PC-9 (cell line): ENCODE results near the gene VPS36. TPM values are rescaled to one million over a fixed set of nuclear protein-coding genes. Genes with fewer than 3 reads are reported as not detected.

Experiments used
- BruUV-seq: library from RNA; stranded (reverse); fragments of 400-500 nt; replicated peaks from 2 replicates; lab custom pipeline; 2021; lab: Mats Ljungman, UMichigan
- CTCF ChIA-PET: fragments of 300-600 bp; sonication (Branson Sonifier 250); formaldehyde crosslinking; loops from one replicate; lab custom pipeline; 2022; ENCODE audit warnings: antibody characterized with exemption; lab: Charles Lee
- POLR2A ChIA-PET: fragments of 300-600 bp; sonication (Branson Sonifier 250); formaldehyde crosslinking; loops from one replicate; lab custom pipeline; 2022; ENCODE audit warnings: antibody characterized with exemption; ENCODE audit not compliant: unreplicated experiment; lab: Charles Lee
- DNase-seq, 2 experiments: peaks; one replicate each; pipeline versions ENCODE4 v3.0.0 to v3.0.0-alpha.2; 2015 to 2022; ENCODE audit warnings: mixed read lengths in 1 of 2
- H2AFZ ChIP-seq: fragments of 200-600 bp; sonication (generic); 2 replicates; pipeline ENCODE4 v1.8.1; 2017; ENCODE audit warnings: antibody characterized with exemption
- H3F3A ChIP-seq: fragments of 200-600 bp; sonication (generic); 2 replicates; pipeline ENCODE4 v1.8.1; 2017; ENCODE audit warnings: antibody characterized with exemption, mild to moderate bottlenecking, low read depth; ENCODE audit not compliant: insufficient read depth
- H3K27ac ChIP-seq: fragments of 200-600 bp; sonication (generic); 2 replicates; pipeline ENCODE4 v1.6.1; 2016; ENCODE audit warnings: mixed run types
- H3K27me3 ChIP-seq: fragments of 200-600 bp; sonication (generic); 2 replicates; pipeline ENCODE4 v1.6.1; 2016; ENCODE audit warnings: low read depth, mixed run types; ENCODE audit not compliant: insufficient read depth
- H3K36me3 ChIP-seq: fragments of 200-600 bp; sonication (generic); 2 replicates; pipeline ENCODE4 v1.6.1; 2016; ENCODE audit warnings: low read depth, mixed run types
- H3K4me1 ChIP-seq: fragments of 200-600 bp; sonication (generic); replicated peaks from 2 replicates; pipeline ENCODE4 v1.6.1; 2016; ENCODE audit warnings: mixed run types; ENCODE audit not compliant: insufficient read depth
- H3K4me2 ChIP-seq: fragments of 200-600 bp; sonication (generic); 2 replicates; pipeline ENCODE4 v1.6.1; 2017; ENCODE audit warnings: mixed run types
- H3K4me3 ChIP-seq: fragments of 200-600 bp; sonication (generic); 2 replicates; pipeline ENCODE4 v1.6.1; 2016; ENCODE audit warnings: mixed run types
- H3K79me2 ChIP-seq: fragments of 200-600 bp; sonication (generic); 2 replicates; pipeline ENCODE4 v1.6.1; 2017; ENCODE audit warnings: low read depth, mixed run types
- H3K9me2 ChIP-seq: fragments of 200-600 bp; sonication (generic); 2 replicates; pipeline ENCODE4 v1.8.1; 2017; ENCODE audit warnings: mild to moderate bottlenecking; ENCODE audit not compliant: insufficient read depth
- H3K9me3 ChIP-seq: fragments of 200-600 bp; sonication (generic); 2 replicates; pipeline ENCODE4 v1.8.1; 2016; ENCODE audit warnings: low read depth; ENCODE audit not compliant: insufficient read depth
- H4K20me1 ChIP-seq: fragments of 200-600 bp; sonication (generic); 2 replicates; pipeline ENCODE4 v1.8.1; 2017; ENCODE audit not compliant: insufficient read depth
- EZH2 ChIP-seq: fragments of 200-600 bp; sonication (generic); IDR thresholded peaks from 2 replicates; pipeline ENCODE4 v1.8.0; 2017; ENCODE audit warnings: antibody characterized with exemption, low read depth
- intact Hi-C: fragments of 100-400 bp; cut with micrococcal nuclease; formaldehyde crosslinking; loops from one replicate; pipeline ENCODE4 v1.10.0; 2022; ENCODE audit not compliant: unreplicated experiment
- total RNA-seq: library from RNA; stranded (reverse); gene quantifications from 2 replicates; pipeline ENCODE4 v1.2.3, GENCODE V29; 2021
- TF ChIP-seq, protein P1 (sequence below): fragments of 200-600 bp; sonication (generic); conservative IDR thresholded peaks from 2 replicates; pipeline ENCODE4 v1.6.1; 2017; ENCODE audit warnings: mixed run types, antibody characterized with exemption, mild to moderate bottlenecking, moderate library complexity

The VPS36 gene
- total RNA-seq, 1 experiment from 2014 or later = 31.6 TPM

DNA sequence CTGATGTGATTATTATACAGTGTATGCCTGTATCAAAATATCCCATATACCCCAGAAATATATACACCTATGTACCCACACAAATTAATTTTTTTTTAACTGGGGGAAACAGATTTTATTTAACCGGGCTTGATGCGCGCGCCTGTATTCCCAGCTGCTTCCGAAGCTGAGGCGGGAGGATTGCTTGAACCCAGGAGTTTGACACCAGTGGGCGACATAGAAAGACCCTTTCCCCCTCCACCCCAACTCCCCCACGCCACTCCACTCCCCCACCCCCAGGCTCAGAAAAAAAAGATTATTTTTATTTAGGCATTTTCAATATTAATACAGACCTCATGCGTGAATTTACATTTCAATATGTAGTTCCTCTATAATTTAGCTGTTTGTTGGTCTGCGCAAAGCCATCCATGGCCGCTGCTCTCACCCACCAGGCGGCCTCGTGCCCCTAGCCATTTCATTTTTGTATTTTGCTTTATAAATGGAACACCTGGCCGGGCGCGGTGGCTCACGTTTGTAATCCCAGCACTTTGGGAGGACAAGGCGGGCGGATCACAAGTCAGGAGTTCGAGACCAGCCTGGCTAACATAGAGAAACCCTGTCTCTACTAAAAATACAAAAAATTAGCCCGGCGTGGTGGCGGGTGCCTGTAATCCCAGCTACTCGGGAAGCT, 836 bp upstream of the VPS36 start:
- no peak overlapping the region for H3K27ac ChIP-seq
- H3K4me1 ChIP-seq = peaks cover 49% of the 10 kb centered on the region
- H3K79me2 ChIP-seq = peaks cover 43% of the 10 kb centered on the region
- CTCF ChIA-PET = interaction anchor here (0.6 to 1.8 kb wide), 6 partner anchors 19 to 598 kb away, joined by 3 to 13 read pairs (median 4); no protein-coding TSS in a partner anchor
- no peaks in the 10 kb centered on the region for H3K27me3 ChIP-seq
- H3K9me3 ChIP-seq = no peaks in the 10 kb centered on the region
- H4K20me1 ChIP-seq = 0 out of 2 replicates have a peak, but pooled peaks cover 3% of the 10 kb centered on the region
- BruUV-seq = TSS peak; percentile 2
- POLR2A ChIA-PET = no interaction called here
- H3F3A ChIP-seq = no peaks in the 10 kb centered on the region; the same call in 1 of the 2 replicates
- no peak for TF ChIP-seq EZH2
- TF ChIP-seq, protein P1, sequence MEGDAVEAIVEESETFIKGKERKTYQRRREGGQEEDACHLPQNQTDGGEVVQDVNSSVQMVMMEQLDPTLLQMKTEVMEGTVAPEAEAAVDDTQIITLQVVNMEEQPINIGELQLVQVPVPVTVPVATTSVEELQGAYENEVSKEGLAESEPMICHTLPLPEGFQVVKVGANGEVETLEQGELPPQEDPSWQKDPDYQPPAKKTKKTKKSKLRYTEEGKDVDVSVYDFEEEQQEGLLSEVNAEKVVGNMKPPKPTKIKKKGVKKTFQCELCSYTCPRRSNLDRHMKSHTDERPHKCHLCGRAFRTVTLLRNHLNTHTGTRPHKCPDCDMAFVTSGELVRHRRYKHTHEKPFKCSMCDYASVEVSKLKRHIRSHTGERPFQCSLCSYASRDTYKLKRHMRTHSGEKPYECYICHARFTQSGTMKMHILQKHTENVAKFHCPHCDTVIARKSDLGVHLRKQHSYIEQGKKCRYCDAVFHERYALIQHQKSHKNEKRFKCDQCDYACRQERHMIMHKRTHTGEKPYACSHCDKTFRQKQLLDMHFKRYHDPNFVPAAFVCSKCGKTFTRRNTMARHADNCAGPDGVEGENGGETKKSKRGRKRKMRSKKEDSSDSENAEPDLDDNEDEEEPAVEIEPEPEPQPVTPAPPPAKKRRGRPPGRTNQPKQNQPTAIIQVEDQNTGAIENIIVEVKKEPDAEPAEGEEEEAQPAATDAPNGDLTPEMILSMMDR = no peak
- no peaks in the 10 kb centered on the region; the same call in 1 of the 2 replicates for H3K36me3 ChIP-seq
- peak overlapping the region; percentile 84 for H3K4me2 ChIP-seq
- no peak for DNase-seq
- H2AFZ ChIP-seq = 0 out of 2 replicates have a peak overlapping the region, but pooled peaks have one; percentile 63
- H3K4me3 ChIP-seq = no peak overlapping the region
- H3K9me2 ChIP-seq = no peaks in the 10 kb centered on the region
- intact Hi-C loops = loop anchor here (2.0 to 10.0 kb wide), 7 partner anchors 204 to 649 kb away; partner anchors contain the start of genes ALG11, ATP7B, DHRS12 and NEK5

DNA sequence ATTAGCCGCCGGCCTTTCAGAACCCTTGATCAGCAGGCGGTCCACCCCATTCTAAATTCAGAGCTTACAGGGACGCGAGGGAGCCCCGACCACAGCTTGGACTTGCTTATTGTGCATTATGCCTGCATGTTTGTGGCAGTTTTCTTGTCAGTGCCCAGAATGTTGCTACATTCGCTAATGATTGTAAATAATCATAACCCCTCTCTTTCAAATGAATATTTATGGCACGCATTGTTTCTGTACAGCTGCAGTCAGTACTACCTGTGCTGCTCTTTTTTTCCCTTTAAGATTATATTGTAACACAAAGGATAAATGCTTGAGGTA, 321 bp upstream of the VPS36 start:
- no peaks in the 10 kb centered on the region; the same call in 1 of the 2 replicates for H3F3A ChIP-seq
- peaks cover 38% of the 10 kb centered on the region for H3K79me2 ChIP-seq
- no peaks in the 10 kb centered on the region for H3K36me3 ChIP-seq
- ChIA-PET POLR2A (no interaction called here), CTCF (interaction anchor here (0.6 to 1.8 kb wide), 7 partner anchors 12 to 443 kb away, joined by 3 to 8 read pairs (median 3); no protein-coding TSS in a partner anchor)
- TF ChIP-seq, protein P1 = peak; percentile 38; the same call in 1 of the 2 replicates
- TF ChIP-seq EZH2 = no peak
- intact Hi-C loops = loop anchor here (1.0 to 10.0 kb wide), 8 partner anchors 107 to 648 kb away; partner anchors contain the start of genes ALG11, ATP7B, DHRS12 and NEK5
- no peak overlapping the region for H3K27ac ChIP-seq
- 0 out of 2 replicates have a peak, but pooled peaks cover 3% of the 10 kb centered on the region for H4K20me1 ChIP-seq
- DNase-seq = no peak
- no peaks in the 10 kb centered on the region for H3K9me2 ChIP-seq
- BruUV-seq = no TSS peak
- H3K9me3 ChIP-seq = no peaks in the 10 kb centered on the region
- no peaks in the 10 kb centered on the region for H3K27me3 ChIP-seq
- H3K4me3 ChIP-seq = peak overlapping the region; percentile 65; the same call in 1 of the 2 replicates
- H3K4me2 ChIP-seq = peak overlapping the region; percentile 84
- H2AFZ ChIP-seq = 0 out of 2 replicates have a peak overlapping the region, but pooled peaks have one; percentile 63
- H3K4me1 ChIP-seq = peaks cover 52% of the 10 kb centered on the region

DNA sequence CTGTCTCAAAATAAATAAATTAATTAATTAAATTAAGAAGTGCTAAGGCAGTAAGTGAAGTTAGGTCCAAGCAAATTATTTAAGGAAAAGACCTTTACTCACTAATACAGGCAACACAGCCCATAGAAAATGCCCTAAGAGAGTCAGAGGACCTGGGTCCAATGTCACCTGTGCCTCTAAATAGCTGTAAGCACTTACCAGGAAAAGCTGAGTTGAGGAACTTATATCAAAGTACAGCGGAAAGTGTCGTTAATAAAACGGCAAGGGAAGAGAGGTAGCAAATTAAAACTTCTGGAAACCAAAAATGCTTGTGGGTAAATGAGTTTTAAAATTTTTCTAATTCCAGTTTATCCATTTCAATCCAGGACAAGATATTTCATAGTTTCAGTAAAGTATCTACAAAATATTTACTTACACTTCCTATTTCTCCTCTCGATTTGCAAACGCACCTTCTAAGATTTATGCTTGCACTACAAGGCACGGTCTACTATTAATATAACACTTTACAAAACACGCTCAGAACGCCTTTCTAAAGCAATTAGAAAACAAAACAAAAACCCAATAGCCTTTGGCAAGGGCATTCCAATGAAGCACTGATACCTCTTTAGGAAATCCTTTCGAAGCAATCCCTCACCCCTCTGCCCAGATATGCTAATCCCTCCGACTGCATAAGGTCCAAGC, 963 bp downstream of the VPS36 start:
- BruUV-seq = no TSS peak
- Histone ChIP-seq H2AFZ (peak overlapping the region; percentile 79), H3K79me2 (peaks cover 46% of the 10 kb centered on the region), H4K20me1 (0 out of 2 replicates have a peak, but pooled peaks cover 3% of the 10 kb centered on the region), H3F3A (no peaks in the 10 kb centered on the region), H3K4me2 (peak overlapping the region; percentile 85), H3K27me3 (no peaks in the 10 kb centered on the region), H3K27ac (peak overlapping the region; percentile 58), H3K9me2 (no peaks in the 10 kb centered on the region), H3K36me3 (0 out of 2 replicates have a peak, but pooled peaks cover 7% of the 10 kb centered on the region), H3K9me3 (no peaks in the 10 kb centered on the region), H3K4me1 (peaks cover 52% of the 10 kb centered on the region), H3K4me3 (peak overlapping the region; percentile 65)
- intact Hi-C loops = loop anchor here (1.0 to 10.0 kb wide), 8 partner anchors 106 to 647 kb away; partner anchors contain the start of genes ALG11, ATP7B, DHRS12 and NEK5
- no peak for DNase-seq
- ChIA-PET POLR2A (no interaction called here), CTCF (interaction anchor here (0.6 to 1.8 kb wide), 5 partner anchors 13 to 638 kb away, joined by 4 to 7 read pairs (median 5); no protein-coding TSS in a partner anchor)
- TF ChIP-seq, protein P1 = no peak
- no peak for TF ChIP-seq EZH2
